K562 (cell line): ENCODE data around the gene BORA. TPM values are rescaled to one million over a fixed set of nuclear protein-coding genes. Genes with fewer than 3 reads are reported as not detected.

ENCODE experiments used
- BRF2 ChIP-seq: IDR thresholded peaks from 3 replicates; pipeline ENCODE4 v1.6.1; 2011; ENCODE audit warnings: borderline replicate concordance, mild to moderate bottlenecking; ENCODE audit not compliant: insufficient read length, insufficient read depth
- CCNT2 ChIP-seq: IDR thresholded peaks from 2 replicates; pipeline ENCODE4 v1.6.1; 2011; ENCODE audit warnings: borderline replicate concordance, low read depth, mild to moderate bottlenecking, moderate library complexity, mixed read lengths, low read length; ENCODE audit not compliant: insufficient read length; ENCODE audit errors: extremely low read depth
- FOXP4 ChIP-seq: sonication (generic); formaldehyde crosslinking; IDR thresholded peaks from 2 replicates; pipeline ENCODE4 v1.8.0; 2022; ENCODE audit warnings: mild to moderate bottlenecking, missing genetic modification reagents, borderline replicate concordance
- GABPB1 ChIP-seq: sonication (generic); formaldehyde crosslinking; IDR thresholded peaks from 2 replicates; pipeline ENCODE4 v1.8.0; 2022; ENCODE audit warnings: mild to moderate bottlenecking, missing genetic modification reagents
- KLF1 ChIP-seq: fragments of 450-650 bp; IDR thresholded peaks from 2 replicates; pipeline ENCODE4 v1.6.1; 2016; ENCODE audit warnings: missing genetic modification characterization, missing compliant biosample characterization
- MYC ChIP-seq, 2 experiments: fragments of 250-450 bp in 1 of 2; sonication (Bioruptor Pico) in 1 of 2; IDR thresholded peaks; 2 replicates each; pipeline versions ENCODE4 v1.5.1 to v1.6.1; 2012 to 2021; ENCODE audit warnings: low read depth in 2 of 2, borderline replicate concordance in 1 of 2, improper control_type of control experiment in 1 of 2, low read length in 1 of 2, mild to moderate bottlenecking in 1 of 2, moderate library complexity in 1 of 2
- NKRF ChIP-seq: fragments of 450-650 bp; IDR thresholded peaks from 2 replicates; pipeline ENCODE4 v1.6.1; 2016; ENCODE audit warnings: borderline replicate concordance
- SAP30 ChIP-seq: fragments of 200-600 bp; sonication (generic); IDR thresholded peaks from 2 replicates; pipeline ENCODE4 v1.6.1; 2012; ENCODE audit warnings: borderline replicate concordance, low read depth, mild to moderate bottlenecking, moderate library complexity, low read length, control low read depth, inconsistent platforms; ENCODE audit not compliant: insufficient read depth, poor library complexity, severe bottlenecking
- SMAD2 ChIP-seq: fragments of 150-350 bp; IDR thresholded peaks from 2 replicates; pipeline ENCODE4 v1.6.1; 2014; ENCODE audit warnings: low read depth, mild to moderate bottlenecking, low read length
- SMARCA5 ChIP-seq: fragments of 450-650 bp; IDR thresholded peaks from 2 replicates; pipeline ENCODE4 v1.6.1; 2016
- ZNF224 ChIP-seq: sonication (generic); formaldehyde crosslinking; IDR thresholded peaks from 2 replicates; pipeline ENCODE4 v1.8.0; 2022; ENCODE audit warnings: mild to moderate bottlenecking, missing genetic modification reagents
- ZNF3 ChIP-seq: fragments of 250-450 bp; sonication (Bioruptor Pico); IDR thresholded peaks from 2 replicates; pipeline ENCODE4 v1.5.0; 2021; ENCODE audit warnings: mild to moderate bottlenecking, moderate library complexity
- ZNF431 ChIP-seq: sonication (generic); formaldehyde crosslinking; IDR thresholded peaks from 2 replicates; pipeline ENCODE4 v1.8.0; 2022; ENCODE audit warnings: mild to moderate bottlenecking, missing genetic modification reagents
- ZNF609 ChIP-seq: sonication (generic); formaldehyde crosslinking; IDR thresholded peaks from 2 replicates; pipeline ENCODE4 v1.8.1; 2023; ENCODE audit warnings: missing genetic modification reagents, mild to moderate bottlenecking, borderline replicate concordance
- ZNF699 ChIP-seq: fragments of 250-450 bp; sonication (Bioruptor Pico); IDR thresholded peaks from 2 replicates; pipeline ENCODE4 v1.8.0; 2021; ENCODE audit warnings: mild to moderate bottlenecking, moderate library complexity; ENCODE audit not compliant: insufficient replicate concordance
- polyA plus RNA-seq, 8 experiments: library from polyadenylated mRNA; depleted of rRNA in 4 of 8; stranded (reverse) in 5 of 8; unstranded in 3 of 8; fragments of >200 nt; fragmentation: Nextera tagmentation in 2 of 8; fragmentation: Illumina TruSeq in 1 of 8; extraction: Ambion mirVana in 2 of 8; extraction: Trizol in 1 of 8; gene quantifications; 2 replicates each; pipeline versions ENCODE4 v1.2.1 to v1.2.3, GENCODE V29; 2011 to 2014; ENCODE audit warnings: inconsistent platforms in 1 of 8, missing spikeins in 1 of 8
- total RNA-seq, 7 experiments: library from RNA; depleted of rRNA in 6 of 7; stranded (reverse); fragments of >200 nt in 6 of 7; fragmentation: Illumina TruSeq in 2 of 7; extraction: Trizol in 2 of 7; gene quantifications; 2 replicates each; pipeline versions ENCODE4 v1.2.1 to v1.2.3, GENCODE V29; 2011 to 2021; ENCODE audit warnings: low replicate concordance in 1 of 7

Gene BORA
- total and polyA plus RNA-seq, 9 of the 15 experiments (the other 6 are each of a cell fraction or from before 2014, with no cell fraction given) = 12.4 to 21.5 (median 18.2) TPM

- 0 out of 2 replicates have a peak, but pooled peaks have one; percentile 47 for TF ChIP-seq ZNF609 (CRISPR knock-in tag)
- TF ChIP-seq GABPB1 = peak; percentile 78; the same call in 1 of the 2 replicates
- no peak for TF ChIP-seq KLF1 (tag)
- TF ChIP-seq SAP30 = peak; percentile 58
- TF ChIP-seq ZNF3 (CRISPR knock-in tag) = no peak
- peak; percentile 63 for TF ChIP-seq CCNT2
- 0 out of 2 replicates have a peak, but pooled peaks have one; percentile 42 for TF ChIP-seq NKRF
- TF ChIP-seq MYC (IDR thresholded peaks at IDR 0.05; ENCODE audit: low read depth, low read length) = peak; percentile 92
- TF ChIP-seq MYC (CRISPR knock-in tag; IDR thresholded peaks at IDR 0.05; ENCODE audit: borderline replicate concordance, low read depth) = no peak
- no peak; the same call in 1 of the 2 replicates for TF ChIP-seq ZNF431 (CRISPR knock-in tag)
- TF ChIP-seq SMAD2 = no peak
- TF ChIP-seq ZNF699 = no peak
- TF ChIP-seq SMARCA5 = no peak
- TF ChIP-seq BRF2 = no peak
- no peak for TF ChIP-seq FOXP4 (CRISPR knock-in tag)
- TF ChIP-seq ZNF224 (CRISPR knock-in tag) = no peak
Measured at GRCh38 chr13:72727417-72728289, at the start of gene BORA, which contains the start of gene MZT1 (continued).
